GM23338 (cell line): ENCODE measurements around the gene PLEKHG4. TPM values are rescaled to one million over a fixed set of nuclear protein-coding genes. Genes with fewer than 3 reads are reported as not detected.

ENCODE experiments used
- ATAC-seq: fragments of 200-7000 bp; cut with Tn5 transposase; 3 replicates; pipeline ENCODE4 v1.9.1; 2020
- DNase-seq: peaks from one replicate; pipeline ENCODE4 v3.0.0-alpha.2; 2015; ENCODE audit warnings: low spot score
- H2AFZ ChIP-seq: fragments of 200-600 bp; sonication (generic); 2 replicates; pipeline ENCODE4 v1.8.0; 2016; ENCODE audit warnings: antibody characterized with exemption, mild to moderate bottlenecking, moderate library complexity
- H3F3A ChIP-seq: fragments of 200-600 bp; sonication (generic); replicated peaks from 2 replicates; pipeline ENCODE4 v1.8.0; 2017; ENCODE audit warnings: antibody characterized with exemption, mixed run types, low read depth
- H3K27ac ChIP-seq: fragments of 200-600 bp; sonication (generic); 2 replicates; pipeline ENCODE4 v1.6.1; 2016; ENCODE audit warnings: low read depth
- H3K27me3 ChIP-seq: fragments of 200-600 bp; sonication (generic); 2 replicates; pipeline ENCODE4 v1.8.0; 2016; ENCODE audit warnings: mild to moderate bottlenecking, mixed run types, moderate library complexity; ENCODE audit not compliant: insufficient read depth
- H3K36me3 ChIP-seq: fragments of 200-600 bp; sonication (generic); 2 replicates; pipeline ENCODE4 v1.8.0; 2016; ENCODE audit warnings: mild to moderate bottlenecking; ENCODE audit not compliant: insufficient read depth
- H3K4me1 ChIP-seq: fragments of 200-600 bp; sonication (generic); 2 replicates; pipeline ENCODE4 v1.8.0; 2016; ENCODE audit warnings: mild to moderate bottlenecking, moderate library complexity; ENCODE audit not compliant: insufficient read depth
- H3K4me2 ChIP-seq: fragments of 200-600 bp; sonication (generic); 2 replicates; pipeline ENCODE4 v1.7.1; 2017; ENCODE audit warnings: mixed run types
- H3K4me3 ChIP-seq: fragments of 200-600 bp; sonication (generic); 2 replicates; pipeline ENCODE4 v1.6.1; 2016; ENCODE audit warnings: mixed run types
- H3K79me2 ChIP-seq: fragments of 200-600 bp; sonication (generic); replicated peaks from 2 replicates; pipeline ENCODE4 v1.8.0; 2017; ENCODE audit warnings: mild to moderate bottlenecking; ENCODE audit not compliant: insufficient read depth
- H3K9me2 ChIP-seq: fragments of 200-600 bp; sonication (generic); 2 replicates; pipeline ENCODE4 v1.8.0; 2017; ENCODE audit not compliant: insufficient read depth
- H4K20me1 ChIP-seq: fragments of 200-600 bp; sonication (generic); replicated peaks from 2 replicates; pipeline ENCODE4 v1.8.0; 2017; ENCODE audit warnings: mild to moderate bottlenecking; ENCODE audit not compliant: insufficient read depth
- H3K27ac Mint-ChIP-seq: 2 replicates; pipeline ENCODE4 v1.8.0; 2020; ENCODE audit warnings: inconsistent platforms, mild to moderate bottlenecking, moderate library complexity, mixed read lengths
- H3K27me3 Mint-ChIP-seq: 3 replicates; pipeline ENCODE4 v1.8.0; 2022; ENCODE audit warnings: low read depth, mild to moderate bottlenecking, moderate library complexity, mixed read lengths, inconsistent platforms; ENCODE audit not compliant: insufficient read depth, poor library complexity
- H3K36me3 Mint-ChIP-seq: 3 replicates; pipeline ENCODE4 v1.8.0; 2021; ENCODE audit warnings: low read depth, mild to moderate bottlenecking, inconsistent platforms, moderate library complexity, mixed read lengths
- H3K4me1 Mint-ChIP-seq: 3 replicates; pipeline ENCODE4 v1.8.0; 2020; ENCODE audit warnings: mild to moderate bottlenecking, inconsistent platforms, mixed read lengths
- H3K4me3 Mint-ChIP-seq: 3 replicates; pipeline ENCODE4 v1.8.0; 2021; ENCODE audit warnings: moderate library complexity, mild to moderate bottlenecking, inconsistent platforms, mixed read lengths
- H3K9me3 Mint-ChIP-seq: 3 replicates; pipeline ENCODE4 v1.8.0; 2020; ENCODE audit warnings: moderate library complexity, mild to moderate bottlenecking, inconsistent platforms, mixed read lengths
- NANOG ChIP-seq: IDR thresholded peaks from 2 replicates; pipeline ENCODE4 v1.6.1; 2016; ENCODE audit warnings: antibody characterized with exemption, borderline replicate concordance
- POLR2AphosphoS5 ChIP-seq: IDR thresholded peaks from 2 replicates; pipeline ENCODE4 v1.6.1; 2016; ENCODE audit warnings: antibody characterized with exemption, low read depth
- polyA plus RNA-seq: library from polyadenylated mRNA; unstranded; fragments of >200 nt; fragmentation: Nextera tagmentation; extraction: Ambion mirVana; gene quantifications from 2 replicates; pipeline ENCODE4 v1.2.1, GENCODE V29; 2016
- total RNA-seq: library from RNA; depleted of rRNA; stranded (reverse); fragments of >200 nt; shearing (Covaris generic); gene quantifications from 2 replicates; pipeline ENCODE4 v1.2.3, GENCODE V29; 2014
- TF ChIP-seq, protein P1 (sequence below), 2 experiments: fragments of 200-600 bp in 1 of 2; sonication (generic) in 1 of 2; conservative IDR thresholded peaks; 2 replicates each; pipeline versions ENCODE4 v1.5.1 to v1.6.1; 2016 to 2017; ENCODE audit warnings: antibody characterized with exemption in 2 of 2, low read depth in 2 of 2, mild to moderate bottlenecking in 2 of 2, moderate library complexity in 1 of 2
- TF ChIP-seq, protein P2 (sequence below): fragments of 250-450 bp; sonication (Bioruptor Pico); IDR thresholded peaks from 2 replicates; pipeline ENCODE4 v1.5.0; 2020; ENCODE audit warnings: mild to moderate bottlenecking, moderate library complexity
- TF ChIP-seq, protein P3 (sequence below): IDR thresholded peaks from one replicate; pipeline ENCODE4 v1.6.1; 2018; ENCODE audit warnings: antibody characterized with exemption; ENCODE audit not compliant: unreplicated experiment

Gene PLEKHG4
- total and polyA plus RNA-seq, 2 experiments from 2014 or later = 3.2 to 10.3 TPM

DNA sequence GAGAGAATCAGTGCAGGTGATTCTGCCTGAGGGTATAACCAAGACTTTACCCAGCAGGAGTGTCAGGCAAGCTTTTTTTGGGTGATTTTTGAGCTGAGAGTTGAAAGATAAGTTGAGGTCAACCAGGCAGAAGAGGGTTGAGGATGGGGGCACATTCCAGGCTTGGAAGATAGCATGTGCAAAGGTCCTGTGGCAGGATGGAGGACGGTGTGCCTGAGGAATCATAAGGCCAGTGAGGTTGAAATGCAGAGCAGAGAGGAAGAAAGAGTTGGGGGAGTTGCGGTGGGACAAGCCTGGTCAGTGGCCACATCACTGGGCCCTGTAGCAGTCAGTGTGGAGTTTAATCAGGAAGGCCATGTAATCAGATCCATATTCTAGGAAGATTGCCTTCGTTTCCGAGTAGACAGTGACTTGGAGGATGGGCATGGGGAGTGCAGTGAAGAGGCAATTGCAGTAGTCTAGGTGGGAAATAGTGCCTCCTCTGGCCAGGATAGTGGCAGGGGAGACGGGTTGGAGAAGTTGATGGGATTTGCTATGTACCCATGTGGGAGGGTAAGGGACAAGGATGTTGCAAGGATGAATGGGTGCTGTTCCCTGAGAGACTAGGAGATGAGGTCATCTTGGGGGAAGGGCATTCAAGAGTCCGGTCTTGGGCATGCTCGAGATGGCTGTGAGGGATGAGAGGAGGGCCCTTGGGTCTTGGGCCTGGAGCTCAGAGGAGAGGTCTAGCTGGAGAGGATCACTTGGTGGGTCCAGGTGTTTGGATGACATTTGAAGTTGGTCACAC, 3.9 kb downstream of the PLEKHG4 start:
- no peak overlapping the region for H3K4me2 ChIP-seq
- DNase-seq = no peak
- H3K36me3 ChIP-seq = no peaks in the 10 kb centered on the region
- no peaks in the 10 kb centered on the region for H3F3A ChIP-seq
- H3K4me1 ChIP-seq = peaks cover 5% of the 10 kb centered on the region; the same call in 1 of the 2 replicates
- no peak overlapping the region for H2AFZ ChIP-seq
- peaks cover 6% of the 10 kb centered on the region for H3K27me3 Mint-ChIP-seq
- ATAC-seq = no peak
- TF ChIP-seq POLR2AphosphoS5 (no peak), NANOG (no peak)
- TF ChIP-seq, protein P1, sequence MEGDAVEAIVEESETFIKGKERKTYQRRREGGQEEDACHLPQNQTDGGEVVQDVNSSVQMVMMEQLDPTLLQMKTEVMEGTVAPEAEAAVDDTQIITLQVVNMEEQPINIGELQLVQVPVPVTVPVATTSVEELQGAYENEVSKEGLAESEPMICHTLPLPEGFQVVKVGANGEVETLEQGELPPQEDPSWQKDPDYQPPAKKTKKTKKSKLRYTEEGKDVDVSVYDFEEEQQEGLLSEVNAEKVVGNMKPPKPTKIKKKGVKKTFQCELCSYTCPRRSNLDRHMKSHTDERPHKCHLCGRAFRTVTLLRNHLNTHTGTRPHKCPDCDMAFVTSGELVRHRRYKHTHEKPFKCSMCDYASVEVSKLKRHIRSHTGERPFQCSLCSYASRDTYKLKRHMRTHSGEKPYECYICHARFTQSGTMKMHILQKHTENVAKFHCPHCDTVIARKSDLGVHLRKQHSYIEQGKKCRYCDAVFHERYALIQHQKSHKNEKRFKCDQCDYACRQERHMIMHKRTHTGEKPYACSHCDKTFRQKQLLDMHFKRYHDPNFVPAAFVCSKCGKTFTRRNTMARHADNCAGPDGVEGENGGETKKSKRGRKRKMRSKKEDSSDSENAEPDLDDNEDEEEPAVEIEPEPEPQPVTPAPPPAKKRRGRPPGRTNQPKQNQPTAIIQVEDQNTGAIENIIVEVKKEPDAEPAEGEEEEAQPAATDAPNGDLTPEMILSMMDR (conservative IDR thresholded peaks at IDR 0.05; ENCODE audit: low read depth in 2 of 2) = peak; percentile 23 to 29; a peak in 1 of 4 replicates
- TF ChIP-seq, protein P2, sequence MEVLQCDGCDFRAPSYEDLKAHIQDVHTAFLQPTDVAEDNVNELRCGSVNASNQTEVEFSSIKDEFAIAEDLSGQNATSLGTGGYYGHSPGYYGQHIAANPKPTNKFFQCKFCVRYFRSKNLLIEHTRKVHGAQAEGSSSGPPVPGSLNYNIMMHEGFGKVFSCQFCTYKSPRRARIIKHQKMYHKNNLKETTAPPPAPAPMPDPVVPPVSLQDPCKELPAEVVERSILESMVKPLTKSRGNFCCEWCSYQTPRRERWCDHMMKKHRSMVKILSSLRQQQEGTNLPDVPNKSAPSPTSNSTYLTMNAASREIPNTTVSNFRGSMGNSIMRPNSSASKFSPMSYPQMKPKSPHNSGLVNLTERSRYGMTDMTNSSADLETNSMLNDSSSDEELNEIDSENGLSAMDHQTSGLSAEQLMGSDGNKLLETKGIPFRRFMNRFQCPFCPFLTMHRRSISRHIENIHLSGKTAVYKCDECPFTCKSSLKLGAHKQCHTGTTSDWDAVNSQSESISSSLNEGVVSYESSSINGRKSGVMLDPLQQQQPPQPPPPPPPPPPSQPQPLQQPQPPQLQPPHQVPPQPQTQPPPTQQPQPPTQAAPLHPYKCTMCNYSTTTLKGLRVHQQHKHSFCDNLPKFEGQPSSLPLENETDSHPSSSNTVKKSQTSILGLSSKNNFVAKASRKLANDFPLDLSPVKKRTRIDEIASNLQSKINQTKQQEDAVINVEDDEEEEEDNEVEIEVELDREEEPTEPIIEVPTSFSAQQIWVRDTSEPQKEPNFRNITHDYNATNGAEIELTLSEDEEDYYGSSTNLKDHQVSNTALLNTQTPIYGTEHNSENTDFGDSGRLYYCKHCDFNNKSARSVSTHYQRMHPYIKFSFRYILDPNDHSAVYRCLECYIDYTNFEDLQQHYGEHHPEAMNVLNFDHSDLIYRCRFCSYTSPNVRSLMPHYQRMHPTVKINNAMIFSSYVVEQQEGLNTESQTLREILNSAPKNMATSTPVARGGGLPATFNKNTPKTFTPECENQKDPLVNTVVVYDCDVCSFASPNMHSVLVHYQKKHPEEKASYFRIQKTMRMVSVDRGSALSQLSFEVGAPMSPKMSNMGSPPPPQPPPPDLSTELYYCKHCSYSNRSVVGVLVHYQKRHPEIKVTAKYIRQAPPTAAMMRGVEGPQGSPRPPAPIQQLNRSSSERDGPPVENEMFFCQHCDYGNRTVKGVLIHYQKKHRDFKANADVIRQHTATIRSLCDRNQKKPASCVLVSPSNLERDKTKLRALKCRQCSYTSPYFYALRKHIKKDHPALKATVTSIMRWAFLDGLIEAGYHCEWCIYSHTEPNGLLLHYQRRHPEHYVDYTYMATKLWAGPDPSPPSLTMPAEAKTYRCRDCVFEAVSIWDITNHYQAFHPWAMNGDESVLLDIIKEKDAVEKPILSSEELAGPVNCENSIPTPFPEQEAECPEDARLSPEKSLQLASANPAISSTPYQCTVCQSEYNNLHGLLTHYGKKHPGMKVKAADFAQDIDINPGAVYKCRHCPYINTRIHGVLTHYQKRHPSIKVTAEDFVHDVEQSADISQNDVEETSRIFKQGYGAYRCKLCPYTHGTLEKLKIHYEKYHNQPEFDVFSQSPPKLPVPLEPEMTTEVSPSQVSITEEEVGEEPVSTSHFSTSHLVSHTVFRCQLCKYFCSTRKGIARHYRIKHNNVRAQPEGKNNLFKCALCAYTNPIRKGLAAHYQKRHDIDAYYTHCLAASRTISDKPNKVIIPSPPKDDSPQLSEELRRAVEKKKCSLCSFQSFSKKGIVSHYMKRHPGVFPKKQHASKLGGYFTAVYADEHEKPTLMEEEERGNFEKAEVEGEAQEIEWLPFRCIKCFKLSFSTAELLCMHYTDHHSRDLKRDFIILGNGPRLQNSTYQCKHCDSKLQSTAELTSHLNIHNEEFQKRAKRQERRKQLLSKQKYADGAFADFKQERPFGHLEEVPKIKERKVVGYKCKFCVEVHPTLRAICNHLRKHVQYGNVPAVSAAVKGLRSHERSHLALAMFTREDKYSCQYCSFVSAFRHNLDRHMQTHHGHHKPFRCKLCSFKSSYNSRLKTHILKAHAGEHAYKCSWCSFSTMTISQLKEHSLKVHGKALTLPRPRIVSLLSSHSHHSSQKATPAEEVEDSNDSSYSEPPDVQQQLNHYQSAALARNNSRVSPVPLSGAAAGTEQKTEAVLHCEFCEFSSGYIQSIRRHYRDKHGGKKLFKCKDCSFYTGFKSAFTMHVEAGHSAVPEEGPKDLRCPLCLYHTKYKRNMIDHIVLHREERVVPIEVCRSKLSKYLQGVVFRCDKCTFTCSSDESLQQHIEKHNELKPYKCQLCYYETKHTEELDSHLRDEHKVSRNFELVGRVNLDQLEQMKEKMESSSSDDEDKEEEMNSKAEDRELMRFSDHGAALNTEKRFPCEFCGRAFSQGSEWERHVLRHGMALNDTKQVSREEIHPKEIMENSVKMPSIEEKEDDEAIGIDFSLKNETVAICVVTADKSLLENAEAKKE (CRISPR knock-in tag) = no peak
- TF ChIP-seq, protein P3, sequence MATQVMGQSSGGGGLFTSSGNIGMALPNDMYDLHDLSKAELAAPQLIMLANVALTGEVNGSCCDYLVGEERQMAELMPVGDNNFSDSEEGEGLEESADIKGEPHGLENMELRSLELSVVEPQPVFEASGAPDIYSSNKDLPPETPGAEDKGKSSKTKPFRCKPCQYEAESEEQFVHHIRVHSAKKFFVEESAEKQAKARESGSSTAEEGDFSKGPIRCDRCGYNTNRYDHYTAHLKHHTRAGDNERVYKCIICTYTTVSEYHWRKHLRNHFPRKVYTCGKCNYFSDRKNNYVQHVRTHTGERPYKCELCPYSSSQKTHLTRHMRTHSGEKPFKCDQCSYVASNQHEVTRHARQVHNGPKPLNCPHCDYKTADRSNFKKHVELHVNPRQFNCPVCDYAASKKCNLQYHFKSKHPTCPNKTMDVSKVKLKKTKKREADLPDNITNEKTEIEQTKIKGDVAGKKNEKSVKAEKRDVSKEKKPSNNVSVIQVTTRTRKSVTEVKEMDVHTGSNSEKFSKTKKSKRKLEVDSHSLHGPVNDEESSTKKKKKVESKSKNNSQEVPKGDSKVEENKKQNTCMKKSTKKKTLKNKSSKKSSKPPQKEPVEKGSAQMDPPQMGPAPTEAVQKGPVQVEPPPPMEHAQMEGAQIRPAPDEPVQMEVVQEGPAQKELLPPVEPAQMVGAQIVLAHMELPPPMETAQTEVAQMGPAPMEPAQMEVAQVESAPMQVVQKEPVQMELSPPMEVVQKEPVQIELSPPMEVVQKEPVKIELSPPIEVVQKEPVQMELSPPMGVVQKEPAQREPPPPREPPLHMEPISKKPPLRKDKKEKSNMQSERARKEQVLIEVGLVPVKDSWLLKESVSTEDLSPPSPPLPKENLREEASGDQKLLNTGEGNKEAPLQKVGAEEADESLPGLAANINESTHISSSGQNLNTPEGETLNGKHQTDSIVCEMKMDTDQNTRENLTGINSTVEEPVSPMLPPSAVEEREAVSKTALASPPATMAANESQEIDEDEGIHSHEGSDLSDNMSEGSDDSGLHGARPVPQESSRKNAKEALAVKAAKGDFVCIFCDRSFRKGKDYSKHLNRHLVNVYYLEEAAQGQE = no peak
- no peaks in the 10 kb centered on the region for H3K9me3 Mint-ChIP-seq
- no peak overlapping the region for H3K27ac Mint-ChIP-seq
- no peak overlapping the region for H3K4me3 ChIP-seq
- no peak overlapping the region; the same call in 2 of the 3 replicates for H3K4me3 Mint-ChIP-seq
- peaks cover 2% of the 10 kb centered on the region for H3K4me1 Mint-ChIP-seq
- peaks cover 13% of the 10 kb centered on the region for H3K27me3 ChIP-seq
- no peaks in the 10 kb centered on the region for H3K9me2 ChIP-seq
- H4K20me1 ChIP-seq = no peaks in the 10 kb centered on the region
- no peaks in the 10 kb centered on the region for H3K79me2 ChIP-seq
- peaks cover 5% of the 10 kb centered on the region; the same call in 2 of the 3 replicates for H3K36me3 Mint-ChIP-seq
- H3K27ac ChIP-seq = no peak overlapping the region
